Measurements from ENCODE around the gene ADGRL3. TPM values are rescaled to one million over a fixed set of nuclear protein-coding genes. Genes with fewer than 3 reads are reported as not detected.

The ADGRL3 gene
- total RNA-seq, 4 donors from 2014 or later = 4.6 to 7.1 (median 6.3) TPM

GRCh38 chr4:61397174-61397573 is 197.0 kb downstream of the ADGRL3 start:
- H3K4me3 ChIP-seq = no peak overlapping the region
- H3K36me3 ChIP-seq = no peaks in the 10 kb centered on the region
- H3K27me3 ChIP-seq = no peaks in the 10 kb centered on the region
- 76% methylated on average over 1 of the region's 1 CpG for WGBS
- no peak overlapping the region for H3K27ac ChIP-seq (replicated peaks in 1 of 4)
- no peaks in the 10 kb centered on the region for H3K4me1 ChIP-seq
- intact Hi-C loops (cut with DNase I) = no loop called here
- no peaks in the 10 kb centered on the region for H3K9me3 ChIP-seq
- no peak for DNase-seq (ENCODE audit: extremely low spot score)
- TF ChIP-seq POLR2A (IDR thresholded peaks at IDR 0.05; ENCODE audit: low read depth) = no peak
- TF ChIP-seq CTCF (IDR thresholded peaks at IDR 0.05) = no peak
- no peak for TF ChIP-seq EP300 (IDR thresholded peaks at IDR 0.05)
- no peak for TF ChIP-seq POLR2AphosphoS5 (IDR thresholded peaks at IDR 0.05)

- TF ChIP-seq POLR2AphosphoS5 (IDR thresholded peaks at IDR 0.05) = no peak
These were observed 200.4 kb downstream of the ADGRL3 start for GRCh38 chr4:61400439-61401038.

GRCh38 chr4:61401771-61402170 is 201.6 kb downstream of the ADGRL3 start:
- no peak overlapping the region for H3K4me3 ChIP-seq
- no peaks in the 10 kb centered on the region for H3K4me1 ChIP-seq
- no peaks in the 10 kb centered on the region for H3K27me3 ChIP-seq
- no peaks in the 10 kb centered on the region for H3K9me3 ChIP-seq
- TF ChIP-seq CTCF (IDR thresholded peaks at IDR 0.05) (no peak), POLR2A (IDR thresholded peaks at IDR 0.05; ENCODE audit: low read depth) (no peak), EP300 (IDR thresholded peaks at IDR 0.05) (no peak), POLR2AphosphoS5 (IDR thresholded peaks at IDR 0.05) (no peak)
- intact Hi-C loops (cut with DNase I) = no loop called here
- H3K36me3 ChIP-seq = no peaks in the 10 kb centered on the region
- H3K27ac ChIP-seq (replicated peaks in 1 of 4) = no peak overlapping the region
- no peak for DNase-seq (ENCODE audit: extremely low spot score)

More at GRCh38 chr4:61400439-61401038, 200.4 kb downstream of the ADGRL3 start:
- Histone ChIP-seq H3K9me3 (no peaks in the 10 kb centered on the region), H3K36me3 (no peaks in the 10 kb centered on the region), H3K27me3 (no peaks in the 10 kb centered on the region), H3K4me1 (no peaks in the 10 kb centered on the region), H3K4me3 (no peak overlapping the region), H3K27ac (replicated peaks in 1 of 4) (no peak overlapping the region)
- whole genome bisulfite sequencing = 83% methylated on average over 1 of the region's 1 CpG
- intact Hi-C loops (cut with DNase I) = no loop called here
- no peak for DNase-seq (ENCODE audit: extremely low spot score)

- Histone ChIP-seq H3K27me3 (no peaks in the 10 kb centered on the region), H3K9me3 (no peaks in the 10 kb centered on the region), H3K36me3 (no peaks in the 10 kb centered on the region), H3K4me1 (no peaks in the 10 kb centered on the region), H3K4me3 (no peak overlapping the region), H3K27ac (replicated peaks in 1 of 4) (no peak overlapping the region)
- TF ChIP-seq POLR2AphosphoS5 (IDR thresholded peaks at IDR 0.05) = no peak
- TF ChIP-seq CTCF (IDR thresholded peaks at IDR 0.05) = no peak
- no peak for TF ChIP-seq POLR2A (IDR thresholded peaks at IDR 0.05; ENCODE audit: low read depth)
- no peak for TF ChIP-seq EP300 (IDR thresholded peaks at IDR 0.05)
- intact Hi-C loops (cut with DNase I) = no loop called here
- DNase-seq (ENCODE audit: extremely low spot score) = no peak
- 98% methylated on average over 1 of the region's 1 CpG for WGBS
These were observed 205.2 kb downstream of the ADGRL3 start for GRCh38 chr4:61405307-61405706.

- H3K36me3 ChIP-seq = no peaks in the 10 kb centered on the region
- no peaks in the 10 kb centered on the region for H3K27me3 ChIP-seq
- H3K9me3 ChIP-seq = no peaks in the 10 kb centered on the region
- no peak overlapping the region for H3K4me3 ChIP-seq
- TF ChIP-seq POLR2A (IDR thresholded peaks at IDR 0.05; ENCODE audit: low read depth) = no peak
- TF ChIP-seq POLR2AphosphoS5 (IDR thresholded peaks at IDR 0.05) = no peak
- no peak for TF ChIP-seq EP300 (IDR thresholded peaks at IDR 0.05)
- TF ChIP-seq CTCF (IDR thresholded peaks at IDR 0.05) = no peak
- H3K27ac ChIP-seq (replicated peaks in 1 of 4) = no peak overlapping the region
- intact Hi-C loops (cut with DNase I) = no loop called here
- DNase-seq (ENCODE audit: extremely low spot score) = no peak
- no peaks in the 10 kb centered on the region for H3K4me1 ChIP-seq
- 63% methylated on average over 2 of the region's 2 CpGs for WGBS
These were observed 206.6 kb downstream of the ADGRL3 start for GRCh38 chr4:61406677-61407076.

All from esophagus muscularis mucosa (tissue), 4 donors.